Fibroblast of peridontal ligament (primary cell): Measurements from ENCODE around the gene CTNNBL1.

Experiments
- DNase-seq: peaks from one replicate; pipeline ENCODE4 v3.0.0-alpha.2; 2010; ENCODE audit errors: extremely low read depth

Gene CTNNBL1

DNA sequence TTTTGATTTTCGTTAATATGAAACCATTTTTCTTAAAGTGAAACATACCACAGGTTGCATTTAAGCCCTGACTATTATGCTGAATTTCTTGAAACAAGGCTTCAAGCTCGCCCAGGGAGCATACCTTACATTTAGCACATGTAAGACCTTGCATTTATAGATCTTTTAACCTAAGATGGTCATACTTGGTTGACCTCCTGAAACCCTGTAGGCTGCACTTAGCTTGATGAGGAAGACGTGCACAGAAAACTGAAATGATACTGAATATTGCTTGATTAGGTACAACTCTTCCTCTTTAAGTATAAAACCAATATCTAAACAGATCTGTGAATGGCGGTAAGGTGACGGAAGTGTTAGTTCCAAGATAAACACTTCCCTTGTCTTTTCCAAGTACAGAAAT is 82.2 kb downstream of the CTNNBL1 start:
- DNase-seq, result no peak

DNA sequence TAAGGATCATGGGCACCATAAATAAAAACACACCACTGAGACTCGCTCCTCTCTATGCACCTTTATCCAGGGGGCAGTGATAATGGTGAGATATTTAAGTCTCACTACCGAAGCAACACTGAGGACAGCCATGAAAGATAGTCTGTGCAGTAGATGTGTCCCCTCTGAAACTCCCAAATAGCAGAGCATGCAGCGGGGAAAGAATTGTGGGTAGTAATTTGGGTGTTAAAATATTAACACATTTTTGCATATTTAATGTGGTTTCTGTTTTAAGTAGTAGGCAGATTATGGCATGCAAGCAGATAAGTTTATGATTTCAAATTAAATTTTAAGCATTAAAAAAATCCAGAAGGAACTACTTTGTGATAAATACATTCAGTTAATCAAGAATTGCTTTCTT is 82.7 kb downstream of the CTNNBL1 start:
- DNase-seq, result no peak

DNA sequence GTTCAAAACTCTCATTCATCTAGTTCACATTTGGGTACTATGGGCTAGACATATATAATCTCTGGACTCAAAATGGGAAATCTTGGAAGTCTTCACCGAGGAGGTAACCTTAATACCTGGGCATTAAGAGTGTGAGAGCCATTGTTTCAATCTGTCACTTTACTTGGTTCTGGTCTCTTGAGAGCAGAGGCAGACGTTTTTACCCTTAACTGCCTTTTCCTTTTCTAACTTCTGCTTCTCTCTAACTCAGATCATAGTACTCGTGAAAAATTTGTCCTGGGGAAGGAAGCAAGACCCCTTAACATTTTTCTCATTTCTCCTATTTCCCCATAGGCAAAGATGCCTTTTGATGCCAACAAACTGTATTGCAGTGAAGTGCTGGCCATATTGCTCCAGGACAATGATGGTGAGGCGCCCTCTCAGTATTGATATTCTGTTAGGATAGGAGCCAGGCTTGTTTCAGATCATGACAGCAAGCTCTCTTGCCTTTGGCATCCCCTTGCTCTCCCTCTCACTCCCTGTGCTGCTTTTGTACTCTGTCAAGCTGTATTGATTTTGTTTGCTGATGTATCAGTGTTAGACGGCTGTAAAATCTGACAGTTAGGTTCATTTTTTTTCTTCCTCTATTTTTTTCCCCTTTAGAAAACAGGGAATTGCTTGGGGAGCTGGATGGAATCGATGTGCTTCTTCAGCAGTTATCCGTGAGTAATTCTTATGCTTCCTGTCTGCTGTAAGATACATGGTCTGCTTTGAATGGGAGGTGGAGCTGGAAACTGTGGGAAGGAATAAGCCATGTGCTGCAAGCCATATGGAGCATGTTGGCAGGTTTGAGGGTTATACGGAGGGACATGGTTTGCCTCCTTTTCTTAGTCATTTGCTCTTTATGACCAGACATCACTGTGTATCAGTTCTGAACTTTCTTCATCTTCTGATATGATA is 83.5 kb downstream of the CTNNBL1 start:
- DNase-seq, result no peak

GRCh38 chr20:37777988-37778659 is 84.3 kb downstream of the CTNNBL1 start:
- DNase-seq, result peak; percentile 29

DNA sequence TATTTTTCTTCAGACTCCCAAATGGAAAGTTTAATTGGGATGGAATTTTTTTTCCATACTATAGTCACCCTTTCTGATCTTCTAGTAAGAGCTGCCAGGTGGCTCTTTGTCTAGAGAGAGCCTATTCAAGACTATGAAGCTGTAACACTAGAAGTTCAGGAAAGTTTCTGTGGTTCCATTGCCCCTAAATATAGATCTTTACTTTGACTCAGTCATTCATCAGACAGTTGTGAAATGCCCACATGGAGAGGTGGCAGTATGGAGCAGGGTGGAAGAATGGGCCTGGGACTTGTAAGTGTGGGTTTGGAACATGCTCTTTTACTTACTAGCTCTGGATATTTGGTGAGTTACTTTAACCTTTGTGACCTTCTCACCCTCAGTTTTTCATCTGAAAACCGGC is 87.8 kb downstream of the CTNNBL1 start:
- peak; percentile 5 for DNase-seq

DNA sequence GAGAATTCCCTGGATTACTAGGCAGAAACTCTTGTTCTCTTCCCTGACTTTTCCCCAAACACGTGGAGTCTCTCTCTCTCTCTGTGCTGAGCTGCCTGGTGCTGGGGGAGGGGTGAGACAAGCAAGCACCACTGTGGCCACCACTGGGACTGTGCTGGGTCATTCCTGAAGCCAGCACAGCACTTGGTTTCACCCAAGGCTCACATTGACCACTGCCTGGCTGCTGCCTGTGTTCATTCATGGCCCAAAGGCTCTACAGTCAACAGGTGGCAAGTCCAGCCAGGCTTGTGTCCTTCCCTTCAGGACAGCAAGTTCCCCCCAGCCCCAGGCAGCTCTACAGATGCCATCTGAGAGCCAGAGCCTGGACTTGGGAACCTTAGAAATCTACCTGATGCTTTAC is 92.2 kb downstream of the CTNNBL1 start:
- no peak for DNase-seq

- DNase-seq, result no peak
These were observed 95.6 kb downstream of the CTNNBL1 start for GRCh38 chr20:37789408-37789807.

DNA sequence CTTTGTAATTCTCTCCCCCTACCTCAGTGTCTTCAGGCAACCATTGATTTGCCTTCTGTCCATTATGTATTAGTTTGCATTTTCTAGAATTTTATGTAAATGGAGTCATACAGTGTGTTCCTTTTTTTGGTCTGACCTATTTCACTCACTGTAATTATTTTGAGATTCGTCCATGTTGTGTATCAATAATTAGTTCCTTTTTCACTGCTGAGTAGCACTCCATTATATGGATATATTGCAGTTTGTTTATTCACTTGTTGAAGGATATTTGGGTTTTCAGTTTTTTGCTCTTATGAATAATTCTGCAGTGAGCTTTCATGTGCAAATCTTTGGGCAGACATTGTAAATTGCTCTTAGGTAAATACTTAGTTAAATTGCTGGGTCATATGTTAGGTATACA is 97.1 kb downstream of the CTNNBL1 start:
- no peak for DNase-seq

DNA sequence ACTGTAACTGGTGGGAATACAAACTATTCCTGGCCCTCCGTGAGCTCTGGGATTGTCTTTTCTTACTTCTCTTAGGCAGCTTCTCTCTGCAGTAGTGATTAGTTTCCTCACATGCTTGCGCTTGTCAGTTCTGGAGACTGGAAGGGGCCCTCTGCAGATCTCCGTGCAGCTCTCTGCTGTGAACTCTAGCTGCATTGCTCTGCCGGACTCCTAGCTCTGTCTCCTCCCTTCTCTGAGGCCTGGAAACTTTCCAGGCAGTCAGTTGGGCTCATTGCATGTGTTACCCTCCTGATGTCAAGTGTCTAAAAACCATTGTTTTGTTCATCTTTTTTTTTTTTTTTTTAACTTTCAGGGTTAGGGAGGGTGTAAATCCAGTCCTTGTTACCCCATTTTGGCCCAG is 102.3 kb downstream of the CTNNBL1 start:
- no peak for DNase-seq

GRCh38 chr20:37796733-37797132 is 102.9 kb downstream of the CTNNBL1 start:
- no peak for DNase-seq

DNA sequence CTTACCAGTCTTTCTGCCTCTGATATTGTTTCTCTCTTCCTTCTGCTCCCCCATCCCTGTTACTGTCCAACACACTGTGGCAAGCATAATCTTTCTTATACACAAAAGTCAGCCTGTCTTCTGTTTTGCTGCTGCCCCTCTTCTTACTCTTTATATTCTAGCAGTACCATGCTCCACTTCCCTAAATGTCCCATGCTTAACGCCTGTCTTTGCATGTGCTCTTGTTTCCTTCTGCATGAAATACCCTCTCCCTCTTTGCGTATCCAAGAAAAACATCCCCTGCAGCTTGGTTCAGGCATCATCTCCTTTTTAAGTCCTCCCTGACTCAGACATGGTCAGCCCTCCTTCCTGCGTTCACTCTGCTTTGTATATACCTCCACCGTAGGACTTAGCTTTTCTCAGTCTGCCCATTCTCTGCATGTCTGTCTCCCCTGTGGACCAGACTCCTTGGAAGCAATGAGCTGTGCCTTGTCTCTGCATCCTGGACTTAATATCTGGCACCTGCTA is 103.9 kb downstream of the CTNNBL1 start:
- DNase-seq, result no peak

DNA sequence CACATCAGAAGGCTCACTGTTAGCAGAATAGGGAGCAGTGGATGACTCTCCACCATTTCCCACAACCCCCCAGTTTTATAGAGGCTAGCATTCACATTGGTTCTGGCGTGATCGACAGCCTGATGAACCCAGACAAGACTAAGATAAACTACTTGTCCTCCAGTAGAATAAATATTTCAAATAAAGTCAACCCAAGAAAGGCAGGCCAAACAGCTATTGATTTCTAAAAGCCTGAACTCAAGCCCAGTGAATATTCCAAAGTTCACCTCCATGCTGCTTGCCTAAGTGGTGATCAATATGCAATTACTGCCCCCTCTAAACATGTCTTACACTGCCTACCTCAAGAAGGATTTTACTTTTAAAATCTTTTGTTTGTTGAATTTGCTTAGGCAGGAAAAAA is 104.5 kb downstream of the CTNNBL1 start:
- DNase-seq, result no peak

DNA sequence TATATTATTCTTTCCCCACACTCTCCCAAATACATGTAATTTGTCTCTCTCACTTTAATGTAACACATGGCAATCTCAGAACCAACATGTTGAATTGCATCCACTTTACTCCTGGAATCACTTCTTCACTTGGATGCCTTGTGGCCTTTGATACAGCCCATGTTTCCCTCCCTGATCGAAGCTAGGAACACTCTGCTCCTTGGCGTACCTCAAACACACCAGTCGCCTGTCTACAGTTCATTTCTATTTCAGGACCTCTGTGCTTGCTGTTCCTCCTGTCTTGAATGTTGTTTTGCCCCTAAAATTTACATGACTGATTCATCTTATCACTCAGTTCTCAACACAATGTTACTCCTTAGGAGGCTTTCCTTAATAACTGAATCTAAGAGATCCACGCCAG is 106.8 kb downstream of the CTNNBL1 start:
- DNase-seq, result no peak

GRCh38 chr20:37801921-37802320 is 108.1 kb downstream of the CTNNBL1 start:
- DNase-seq, result no peak

DNA sequence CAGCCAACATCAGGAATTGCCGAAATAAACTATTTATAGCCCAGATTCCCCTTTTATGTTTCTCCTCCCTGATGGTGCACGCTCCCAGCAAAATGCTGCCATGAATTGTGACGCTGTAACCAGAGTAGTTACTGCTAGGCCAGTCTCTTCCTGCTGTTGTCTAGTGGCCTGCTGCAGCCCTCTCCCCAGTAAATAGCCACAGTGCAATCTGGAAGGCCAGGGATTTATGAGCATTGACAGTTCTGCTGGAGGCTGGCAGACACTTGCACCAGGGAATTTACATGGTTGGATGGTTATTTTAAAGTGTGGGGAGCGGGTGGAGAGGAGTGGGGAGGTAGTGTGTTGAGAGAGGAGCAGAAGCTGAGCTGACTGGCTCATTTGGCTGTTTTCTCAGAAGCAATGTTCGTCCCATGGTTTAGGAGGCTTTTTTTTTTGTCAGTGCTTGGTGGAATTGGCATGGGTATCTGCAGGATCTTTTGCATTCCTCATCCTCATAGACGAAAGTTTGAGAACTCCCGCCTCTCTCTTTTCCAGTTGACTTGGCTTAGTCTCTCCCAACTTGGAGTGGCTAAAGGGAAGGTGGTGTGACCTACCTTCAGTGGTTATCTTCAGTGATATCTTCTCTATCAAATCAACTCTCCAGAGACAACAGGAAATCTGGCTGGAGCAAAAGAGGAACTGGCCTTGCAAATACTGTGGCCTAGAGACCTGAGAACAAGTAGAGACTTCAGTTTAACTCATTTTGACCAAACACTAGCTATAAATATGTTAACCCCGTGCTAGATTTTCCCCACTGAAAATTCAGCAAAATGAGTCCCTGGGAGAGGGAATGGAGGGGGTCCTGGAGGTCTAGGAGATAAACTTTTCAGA is 109.8 kb downstream of the CTNNBL1 start:
- DNase-seq, result no peak

- DNase-seq, result peak; percentile 5
These were observed 111.0 kb downstream of the CTNNBL1 start for GRCh38 chr20:37804584-37805566.

- DNase-seq, result no peak
These were observed 113.8 kb downstream of the CTNNBL1 start for GRCh38 chr20:37807471-37808232.

DNA sequence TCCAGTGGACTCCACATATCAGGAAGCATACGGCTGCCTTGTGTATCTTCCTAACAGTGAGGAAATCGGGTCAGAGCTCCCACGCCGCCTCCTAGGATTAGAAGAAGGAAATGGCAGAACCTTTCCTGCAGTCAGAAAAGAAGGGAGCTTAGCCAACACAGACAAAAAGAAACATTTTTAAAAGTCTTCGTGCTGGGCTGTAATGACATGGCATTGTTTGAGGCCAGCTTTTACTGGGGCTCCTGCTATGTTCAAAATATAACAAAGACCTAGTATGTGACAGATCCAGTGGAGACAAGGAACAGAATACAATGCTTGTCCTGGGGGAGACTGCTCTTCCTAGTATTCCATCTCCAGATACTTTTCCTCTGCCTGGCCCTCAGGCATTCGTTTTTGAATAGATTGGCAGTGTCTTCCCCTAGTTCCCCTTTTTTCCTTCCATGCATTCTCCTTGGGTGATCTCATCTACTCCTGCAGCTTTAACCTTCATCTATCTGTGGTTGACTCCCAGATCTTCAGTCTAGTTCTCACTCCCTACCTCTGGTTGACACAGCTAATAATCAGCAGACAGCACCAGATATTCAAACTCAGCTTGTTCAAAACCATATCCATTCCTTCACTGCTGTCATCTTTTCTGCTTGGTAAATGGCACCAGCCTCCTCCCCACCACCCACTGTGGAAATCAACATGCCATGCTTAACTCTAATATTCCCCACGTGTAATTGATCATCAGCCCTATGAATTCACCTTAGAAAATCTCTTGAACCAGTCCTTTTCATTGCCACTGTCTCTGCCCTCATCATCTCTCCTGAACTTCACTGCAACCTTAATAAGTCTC is 114.6 kb downstream of the CTNNBL1 start:
- DNase-seq, result no peak

DNA sequence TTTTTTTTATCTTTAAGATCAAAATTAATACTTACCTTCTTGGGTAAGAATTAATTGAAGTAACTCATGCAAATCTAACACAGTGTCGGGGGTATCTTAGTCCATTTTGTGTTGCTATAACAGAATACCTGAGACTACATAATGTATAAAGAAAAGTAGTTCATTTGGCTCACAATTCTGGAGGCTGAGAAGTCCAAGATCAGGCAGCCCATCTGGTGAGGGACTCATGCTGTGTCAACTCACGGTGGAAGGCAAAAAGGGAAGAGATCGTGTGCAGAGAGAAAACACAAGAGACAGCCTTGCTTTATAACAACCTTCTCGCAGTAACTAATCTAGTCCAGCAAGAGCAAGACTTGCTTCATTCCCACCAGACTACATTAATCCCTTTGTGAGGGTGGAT is 116.2 kb downstream of the CTNNBL1 start:
- DNase-seq, result no peak
